SU-DHL-6 (cell line): ENCODE measurements around the gene CAMK1D.

Experiments
- H2AFZ ChIP-seq: fragments of 200-600 bp; sonication (generic); 2 replicates; pipeline ENCODE4 v1.6.1; 2014; ENCODE audit warnings: low read depth, mild to moderate bottlenecking, moderate library complexity, mixed read lengths, antibody characterized with exemption, low read length; ENCODE audit not compliant: severe bottlenecking
- H3F3A ChIP-seq: fragments of 200-600 bp; shearing (Covaris generic); 2 replicates; pipeline ENCODE4 v1.6.0; 2016; ENCODE audit warnings: antibody characterized with exemption, mild to moderate bottlenecking; ENCODE audit not compliant: insufficient read depth
- H3K27ac ChIP-seq: fragments of 200-600 bp; sonication (generic); 2 replicates; pipeline ENCODE4 v1.5.1; 2016; ENCODE audit warnings: low read depth, mild to moderate bottlenecking, low read length, moderate library complexity, mixed read lengths
- H3K27me3 ChIP-seq: fragments of 200-600 bp; sonication (generic), shearing (Covaris generic); 2 replicates; pipeline ENCODE4 v1.6.0; 2014; ENCODE audit warnings: mild to moderate bottlenecking, low read length
- H3K36me3 ChIP-seq: fragments of 200-600 bp; sonication (generic); 2 replicates; pipeline ENCODE4 v1.6.1; 2014; ENCODE audit warnings: mild to moderate bottlenecking, low read length, mixed read lengths
- H3K4me2 ChIP-seq: fragments of 300-600, 200-600 bp; shearing (Covaris generic), sonication (generic); 2 replicates; pipeline ENCODE4 v1.6.0; 2014; ENCODE audit warnings: low read length, low read depth, mild to moderate bottlenecking; ENCODE audit not compliant: poor library complexity, severe bottlenecking
- H3K4me3 ChIP-seq: fragments of 200-600 bp; sonication (generic); 2 replicates; pipeline ENCODE4 v1.5.1; 2014; ENCODE audit warnings: antibody characterized with exemption, low read length, mild to moderate bottlenecking, mixed read lengths; ENCODE audit not compliant: insufficient read depth, poor library complexity, severe bottlenecking
- H3K79me2 ChIP-seq: fragments of 200-600 bp; sonication (generic); 2 replicates; pipeline ENCODE4 v1.6.1; 2014; ENCODE audit warnings: mild to moderate bottlenecking, low read length, moderate library complexity; ENCODE audit not compliant: insufficient read depth
- H3K9ac ChIP-seq: fragments of 200-600 bp; sonication (generic); 2 replicates; pipeline ENCODE4 v1.7.0; 2014; ENCODE audit warnings: mild to moderate bottlenecking, low read length
- H3K9me2 ChIP-seq: fragments of 200-600 bp; sonication (generic); replicated peaks from 2 replicates; pipeline ENCODE4 v1.6.1; 2014; ENCODE audit warnings: low read length; ENCODE audit not compliant: insufficient read depth
- H3K9me3 ChIP-seq: fragments of 200-600 bp; sonication (generic); 2 replicates; pipeline ENCODE4 v1.6.1; 2014; ENCODE audit warnings: low read length, mixed read lengths; ENCODE audit not compliant: insufficient read depth
- H4K20me1 ChIP-seq: fragments of 200-600 bp; sonication (generic); 2 replicates; pipeline ENCODE4 v1.6.1; 2014; ENCODE audit warnings: low read depth, mild to moderate bottlenecking, antibody characterized with exemption, low read length, moderate library complexity, mixed read lengths
- CTCF ChIP-seq: fragments of 200-600 bp; sonication (generic); IDR thresholded peaks from one replicate; pipeline ENCODE4 v1.5.1; 2017; ENCODE audit warnings: antibody characterized with exemption, mild to moderate bottlenecking, low read length, moderate library complexity; ENCODE audit not compliant: insufficient read depth, poor library complexity, severe bottlenecking
- EZH2phosphoT487 ChIP-seq: fragments of 200-600 bp; sonication (generic), shearing (Covaris generic); conservative IDR thresholded peaks from 2 replicates; pipeline ENCODE4 v1.6.1; 2018; ENCODE audit warnings: mild to moderate bottlenecking, antibody characterized with exemption, low read length, moderate library complexity, mixed read lengths

CAMK1D gene

GRCh38 chr10:12561720-12562119 lies 212.4 kb downstream of the CAMK1D start:
- no peak overlapping the region for H3K9ac ChIP-seq
- peaks cover 3% of the 10 kb centered on the region; the same call in 1 of the 2 replicates for H4K20me1 ChIP-seq
- H3K4me3 ChIP-seq: no peak overlapping the region
- H3K36me3 ChIP-seq: no peaks in the 10 kb centered on the region
- H3K79me2 ChIP-seq: peaks cover 84% of the 10 kb centered on the region
- H3K27me3 ChIP-seq: no peaks in the 10 kb centered on the region
- H3K9me2 ChIP-seq: no peaks in the 10 kb centered on the region
- TF ChIP-seq CTCF (no peak), EZH2phosphoT487 (no peak)
- H2AFZ ChIP-seq: no peak overlapping the region
- H3K9me3 ChIP-seq: no peaks in the 10 kb centered on the region
- no peak overlapping the region for H3K27ac ChIP-seq
- H3F3A ChIP-seq: 0 out of 2 replicates have a peak, but pooled peaks cover 4% of the 10 kb centered on the region
- no peak overlapping the region for H3K4me2 ChIP-seq

DNA sequence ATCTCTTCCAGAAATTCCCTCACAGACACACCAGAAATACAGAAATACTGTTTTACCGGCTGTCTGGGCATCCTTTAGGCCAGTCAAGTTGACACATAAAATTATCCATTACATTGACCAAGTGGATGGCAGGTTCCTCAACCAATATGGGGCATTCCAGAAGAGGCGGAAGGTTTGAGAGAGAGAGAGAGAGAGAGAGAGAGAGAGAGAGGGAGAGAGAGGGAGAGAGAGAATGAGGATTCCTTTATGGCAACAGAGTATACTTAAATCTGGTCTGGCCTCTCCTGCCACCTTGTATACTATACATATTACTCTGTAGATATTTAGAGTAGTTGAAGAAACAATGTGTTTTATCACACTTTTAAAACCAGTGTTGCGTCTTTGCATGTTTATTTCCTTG lies 214.1 kb downstream of the CAMK1D start:
- Histone ChIP-seq H3K4me2 (no peak overlapping the region), H3K36me3 (no peaks in the 10 kb centered on the region), H3K27ac (no peak overlapping the region), H3K4me3 (no peak overlapping the region), H3K9ac (no peak overlapping the region), H4K20me1 (peaks cover 3% of the 10 kb centered on the region; the same call in 1 of the 2 replicates), H3K9me3 (no peaks in the 10 kb centered on the region), H2AFZ (no peak overlapping the region), H3K27me3 (no peaks in the 10 kb centered on the region), H3K9me2 (no peaks in the 10 kb centered on the region), H3K79me2 (peaks cover 84% of the 10 kb centered on the region), H3F3A (0 out of 2 replicates have a peak, but pooled peaks cover 4% of the 10 kb centered on the region)
- no peak for TF ChIP-seq EZH2phosphoT487
- no peak for TF ChIP-seq CTCF

- no peak overlapping the region for H3K27ac ChIP-seq
- no peaks in the 10 kb centered on the region for H3K9me2 ChIP-seq
- no peak overlapping the region for H2AFZ ChIP-seq
- H3F3A ChIP-seq: 0 out of 2 replicates have a peak, but pooled peaks cover 4% of the 10 kb centered on the region
- H3K4me2 ChIP-seq: no peak overlapping the region
- H4K20me1 ChIP-seq: peaks cover 3% of the 10 kb centered on the region; the same call in 1 of the 2 replicates
- no peaks in the 10 kb centered on the region for H3K9me3 ChIP-seq
- peaks cover 84% of the 10 kb centered on the region for H3K79me2 ChIP-seq
- TF ChIP-seq CTCF: no peak
- no peak for TF ChIP-seq EZH2phosphoT487
- no peak overlapping the region for H3K4me3 ChIP-seq
- H3K36me3 ChIP-seq: no peaks in the 10 kb centered on the region
- no peak overlapping the region for H3K9ac ChIP-seq
- H3K27me3 ChIP-seq: no peaks in the 10 kb centered on the region
Measured at GRCh38 chr10:12564173-12564572, 214.8 kb downstream of the CAMK1D start.
